HG03520 (cell line): Measurements from ENCODE around the gene RERE.

Experiments used
- ATAC-seq: cut with Tn5 transposase; IDR thresholded peaks from one replicate; pipeline ENCODE4 v1.9.1; 2021; ENCODE audit warnings: mild to moderate bottlenecking, moderate library complexity; ENCODE audit not compliant: unreplicated experiment

Gene RERE

GRCh38 chr1:8359617-8360481, 457.6 kb downstream of the RERE start:
- no peak for ATAC-seq

- ATAC-seq = no peak
Measured at GRCh38 chr1:8358897-8359616, 458.4 kb downstream of the RERE start.

- no peak for ATAC-seq
Measured at GRCh38 chr1:8358241-8358896, 459.1 kb downstream of the RERE start.

DNA sequence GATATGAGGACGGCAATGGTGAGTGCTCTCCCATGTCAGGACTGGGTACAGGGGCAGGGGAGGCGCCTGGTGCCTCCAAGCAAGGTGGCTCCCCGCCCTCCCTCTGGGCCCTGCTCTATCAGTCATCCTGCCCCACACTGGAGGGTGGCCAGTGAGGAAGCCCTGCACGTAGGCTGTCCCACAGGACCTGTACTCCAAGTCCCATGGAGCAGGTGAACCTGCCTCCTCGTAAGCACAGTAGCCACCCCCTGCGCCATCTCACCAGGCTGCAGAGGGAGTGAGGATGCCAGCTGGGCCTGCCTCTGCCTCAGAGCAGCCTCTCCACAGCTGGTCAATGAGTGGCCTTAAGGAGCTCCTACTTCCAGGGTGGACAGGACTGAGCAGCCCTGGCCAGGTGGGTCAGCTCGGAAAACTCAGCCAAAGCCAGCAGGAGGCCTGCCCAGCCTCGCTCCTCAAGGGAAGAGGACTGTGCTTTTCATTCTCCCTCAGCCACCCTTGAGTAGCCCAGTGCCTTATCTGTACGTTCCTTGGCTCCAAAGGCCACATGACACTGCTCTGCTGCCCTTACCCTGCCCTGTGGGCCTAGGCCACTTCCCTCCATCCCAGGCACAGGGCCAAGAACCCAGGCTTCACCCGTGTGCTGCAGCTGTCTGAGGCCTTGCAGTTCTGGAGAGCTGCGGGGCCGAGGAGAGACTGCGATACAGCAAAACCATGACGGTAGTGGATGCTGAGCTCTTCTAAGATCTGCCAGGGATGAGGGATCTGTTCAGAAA, 459.9 kb downstream of the RERE start:
- ATAC-seq = no peak

- no peak for ATAC-seq
Measured at GRCh38 chr1:8356256-8357209, 460.9 kb downstream of the RERE start.

- no peak for ATAC-seq
Measured at GRCh38 chr1:8355439-8356255, 461.8 kb downstream of the RERE start.

GRCh38 chr1:8354038-8354437, 463.4 kb downstream of the RERE start:
- no peak for ATAC-seq

DNA sequence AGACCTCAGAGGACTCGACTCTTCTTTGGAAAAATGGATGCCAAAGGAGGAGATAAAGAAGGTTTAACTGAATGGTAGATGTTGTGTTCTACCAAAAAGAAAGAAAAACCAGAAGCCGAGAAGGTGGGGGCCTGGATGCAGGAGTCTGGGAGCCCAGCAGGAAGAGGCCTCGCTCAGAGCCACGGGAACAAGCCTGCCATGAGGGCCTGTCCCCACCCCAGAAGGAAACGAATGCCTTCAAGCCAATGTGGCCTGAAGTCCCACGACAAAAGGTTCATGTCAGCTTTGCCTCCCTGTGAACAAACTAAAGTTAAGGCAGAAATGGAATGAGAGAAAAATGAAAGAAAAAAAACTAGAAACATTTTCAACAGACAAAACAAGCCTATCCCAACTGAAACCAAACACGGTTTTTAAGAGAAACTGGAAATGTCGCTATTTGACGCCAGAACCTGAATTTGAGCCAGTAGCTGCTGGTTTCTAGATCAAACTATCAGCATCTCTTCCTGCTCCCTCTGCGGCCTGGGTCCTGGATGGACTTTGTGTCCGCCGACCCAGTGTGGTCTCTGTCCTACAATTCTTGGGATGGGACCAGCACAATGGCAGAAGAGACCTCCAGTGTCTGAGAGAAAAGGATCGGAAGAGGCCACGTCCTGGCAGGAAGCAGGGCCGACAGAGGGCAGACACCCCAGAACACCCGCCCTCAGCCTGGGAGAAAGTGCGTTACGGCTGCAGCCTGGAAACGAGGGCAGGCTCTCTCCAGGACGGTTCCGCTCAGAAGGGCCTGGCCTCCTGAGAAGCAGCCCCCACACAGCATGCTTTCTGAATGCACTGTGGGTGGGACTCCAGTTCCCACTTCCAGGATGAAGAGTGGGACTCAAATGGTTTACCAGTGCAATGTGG, 464.3 kb downstream of the RERE start:
- ATAC-seq = no peak

- no peak for ATAC-seq
Measured at GRCh38 chr1:8352471-8352845, 465.0 kb downstream of the RERE start.

DNA sequence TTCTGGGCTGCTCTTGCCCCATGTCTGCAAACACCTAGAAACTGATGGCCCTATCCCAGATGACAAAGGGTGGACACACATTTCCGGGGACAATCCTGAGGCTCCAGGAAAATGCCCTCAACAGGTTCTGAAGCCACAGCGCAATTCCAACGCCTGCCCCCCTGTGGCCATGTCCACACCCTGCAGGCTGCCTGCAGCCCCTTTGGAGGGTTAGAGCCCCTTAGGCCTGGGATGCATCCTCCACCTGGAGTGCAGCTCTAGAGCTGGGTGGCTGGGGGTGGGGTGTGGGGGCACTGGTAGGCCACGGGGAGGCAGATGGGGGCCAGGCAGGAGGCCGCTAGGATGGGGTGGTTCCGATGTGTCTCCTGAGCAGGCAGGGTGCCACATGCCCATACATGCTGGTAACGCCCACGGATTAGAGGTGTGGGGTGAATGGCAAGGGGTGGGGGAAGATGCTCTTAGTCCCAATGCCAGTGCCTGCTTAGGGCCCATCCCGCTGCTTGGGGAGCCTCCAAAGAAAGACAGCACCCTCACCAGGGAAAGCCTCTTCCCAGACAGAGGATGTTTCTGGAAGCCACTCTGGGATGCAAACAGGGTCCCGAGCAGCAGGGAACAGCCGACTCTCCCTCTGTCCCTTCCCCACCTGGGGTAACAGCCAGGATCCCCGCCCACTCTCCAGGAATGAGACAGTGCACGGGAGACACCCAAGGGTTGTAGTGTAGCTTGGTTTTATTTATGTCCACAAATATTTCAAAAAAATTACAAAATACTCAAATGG, 465.6 kb downstream of the RERE start:
- ATAC-seq = no peak

DNA sequence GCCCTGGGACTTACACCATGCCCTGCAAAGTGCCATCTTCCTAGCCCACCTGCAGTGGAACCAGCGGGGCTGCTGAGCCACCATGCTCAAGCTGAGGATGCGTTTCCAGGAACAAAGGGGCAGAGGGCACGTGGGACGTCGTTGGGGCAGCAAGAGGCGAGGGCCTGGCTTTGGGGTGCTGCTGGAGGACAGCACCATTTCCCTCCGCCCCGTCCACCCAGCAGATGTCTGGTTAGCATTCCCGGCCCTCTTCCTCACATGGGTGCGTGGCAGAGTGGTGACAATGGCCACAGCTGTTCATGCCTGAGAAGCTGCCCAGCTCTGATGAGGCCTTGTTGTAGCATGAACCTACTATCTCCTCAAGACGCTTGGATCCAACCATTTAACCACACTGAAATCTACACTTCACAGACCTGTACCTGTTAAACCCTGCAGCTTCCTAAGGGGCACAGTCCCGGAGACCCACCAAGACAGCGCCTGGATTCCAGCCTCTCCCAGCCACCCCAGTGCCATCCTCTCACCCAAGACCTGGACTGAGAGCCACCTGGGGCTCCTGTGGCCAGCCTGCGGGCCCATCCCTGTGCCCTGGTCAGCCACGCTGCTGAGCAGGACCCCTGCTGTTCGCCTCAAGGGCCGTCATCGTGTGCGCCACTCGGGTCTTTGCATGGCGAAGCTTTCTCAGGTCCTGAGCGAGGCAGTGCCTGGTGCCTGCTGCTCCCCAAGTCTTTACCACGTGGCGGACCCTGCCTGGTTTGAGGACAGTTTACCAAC, 466.3 kb downstream of the RERE start:
- no peak for ATAC-seq

DNA sequence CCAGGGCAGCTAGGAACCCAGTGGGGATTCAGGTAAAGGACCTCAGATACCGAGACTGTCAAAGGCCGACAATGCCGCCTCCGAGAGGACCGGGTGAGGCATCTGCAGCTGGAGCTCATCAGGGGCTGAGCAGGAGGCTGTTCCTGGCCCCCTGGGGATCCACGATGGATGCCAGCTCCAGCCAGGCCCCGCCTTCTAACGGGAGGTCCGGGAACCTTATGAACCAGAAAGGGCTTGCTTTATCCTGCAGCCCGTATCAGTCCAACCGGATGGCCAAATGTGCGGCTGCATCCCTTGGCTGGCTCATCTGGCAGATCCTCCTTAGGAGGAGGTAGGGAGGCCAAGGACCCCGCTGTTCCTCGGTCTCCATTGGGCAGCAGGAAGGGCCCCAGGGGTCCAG, 467.5 kb downstream of the RERE start:
- no peak for ATAC-seq

- ATAC-seq = no peak
Measured at GRCh38 chr1:8349473-8349865, 468.0 kb downstream of the RERE start.

DNA sequence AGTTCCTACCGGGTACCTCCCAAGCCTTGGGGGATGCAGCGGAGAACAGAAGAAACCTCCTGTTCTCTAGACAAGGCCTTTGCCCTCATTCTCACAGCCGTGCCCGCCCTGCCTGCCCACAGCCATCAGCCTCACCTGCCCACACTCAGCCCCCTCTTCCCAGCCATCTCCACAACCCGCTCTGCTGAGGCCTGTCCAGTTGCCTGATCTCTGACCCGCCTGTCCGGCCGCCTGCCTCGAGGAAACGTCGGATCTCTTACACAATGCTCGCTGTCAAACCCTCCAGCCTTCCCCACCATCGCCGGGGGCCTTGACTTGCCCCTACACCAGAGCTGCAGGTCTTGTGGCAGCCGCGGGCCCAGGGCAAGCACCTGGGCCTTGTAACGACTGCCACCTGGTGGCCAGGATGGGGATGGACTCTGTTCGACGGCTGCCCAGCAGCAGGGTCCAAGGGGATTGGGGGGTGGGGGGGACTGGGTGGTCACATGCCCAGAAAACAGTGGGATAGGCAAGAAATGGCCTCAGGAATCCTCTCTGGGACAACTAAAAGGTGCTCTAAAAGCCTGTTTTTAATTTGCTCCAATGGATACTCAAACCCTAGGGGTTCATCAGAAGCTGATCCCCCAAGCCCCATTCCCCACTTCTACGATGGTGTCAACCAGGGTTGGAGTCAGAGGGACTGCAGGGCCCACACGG, 468.5 kb downstream of the RERE start:
- ATAC-seq = no peak

DNA sequence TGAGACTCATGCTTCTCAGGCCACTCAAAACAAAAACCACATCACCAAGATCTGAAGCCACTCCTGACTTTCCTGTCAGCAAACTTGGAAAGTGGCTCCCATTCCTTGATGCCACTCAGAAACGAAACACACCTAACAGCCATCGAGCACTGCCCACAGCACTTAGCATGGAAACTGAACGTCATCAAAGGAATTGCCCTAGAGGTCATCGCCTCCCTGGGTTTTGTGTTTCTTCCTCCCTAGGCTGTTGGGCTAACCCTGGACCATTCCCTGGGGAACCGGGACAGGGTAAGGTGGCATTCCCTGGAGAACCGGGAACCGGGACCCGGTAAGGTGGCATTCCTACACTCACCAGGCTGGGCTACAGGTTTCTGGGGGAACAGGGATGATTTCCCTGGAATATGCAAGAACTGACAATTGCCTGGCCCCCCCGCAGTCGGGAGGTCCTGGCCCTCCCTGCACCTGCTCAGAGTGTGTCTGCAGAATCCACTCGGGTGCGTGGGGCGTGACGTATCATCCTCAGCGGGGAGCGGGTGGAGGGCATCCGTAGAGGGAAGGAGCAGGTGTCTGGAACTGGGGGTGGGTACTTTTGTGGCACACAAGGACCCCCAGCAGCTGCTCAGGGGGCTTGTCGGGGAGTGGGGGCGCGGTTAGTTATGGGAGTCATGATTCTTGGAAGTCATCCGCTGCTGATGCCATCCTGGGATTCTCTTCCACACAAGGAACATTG, 469.2 kb downstream of the RERE start:
- ATAC-seq = no peak
